ENCODE results near the gene UCMA. TPM values are rescaled to one million over a fixed set of nuclear protein-coding genes. Genes with fewer than 3 reads are reported as not detected.

Gene UCMA
- total and polyA plus RNA-seq, 4 donors, result not detected

DNA sequence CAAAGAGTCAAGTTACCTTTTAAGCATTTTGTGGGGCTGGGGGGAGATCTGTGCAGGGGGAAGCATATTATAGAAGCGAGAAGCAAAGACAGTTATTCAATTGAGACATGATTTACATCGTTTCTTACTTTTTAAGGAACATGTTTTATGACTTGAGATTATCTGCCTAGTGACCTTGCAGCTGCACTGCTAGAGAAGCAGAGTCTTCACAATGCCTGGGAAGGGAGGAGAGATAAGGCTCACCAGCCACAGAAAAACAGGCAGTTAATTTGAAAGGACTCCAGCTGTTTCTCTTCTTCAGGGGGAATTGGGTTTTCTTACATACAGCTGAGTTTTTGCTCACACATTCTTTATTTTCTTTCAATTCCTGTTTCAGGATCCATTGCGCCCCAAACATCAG is 34.7 kb upstream of the UCMA start:
- H3K36me3 ChIP-seq (ENCODE audit: control insufficient read depth in 4 of 4, insufficient read depth in 3 of 4, low read depth in 1 of 4, low read length in 3 of 4), result no peaks in the 10 kb centered on the region
- no peaks in the 10 kb centered on the region for H3K9me3 ChIP-seq (ENCODE audit: control insufficient read depth in 4 of 4, low read length in 3 of 4)
- H3K9ac ChIP-seq (ENCODE audit: low read depth in 1 of 2, low read length in 2 of 2), result no peak overlapping the region
- DNase-seq (ENCODE audit: low spot score), result no peak
- no peaks in the 10 kb centered on the region for H3K27me3 ChIP-seq (ENCODE audit: control insufficient read depth in 4 of 4, insufficient read depth in 4 of 4, low read length in 3 of 4)
- peaks cover 1 to 26% (median 16%) of the 10 kb centered on the region in 4 donors for H3K4me1 ChIP-seq (ENCODE audit: control insufficient read depth in 4 of 4, insufficient read depth in 4 of 4, low read length in 3 of 4)
- TF ChIP-seq JUND (IDR thresholded peaks at IDR 0.05), result no peak
- TF ChIP-seq RXRA (IDR thresholded peaks at IDR 0.05), result no peak
- no peak for TF ChIP-seq EGR1 (IDR thresholded peaks at IDR 0.05; ENCODE audit: low read depth in 2 of 2)
- no peak for TF ChIP-seq YY1 (IDR thresholded peaks at IDR 0.05)
- TF ChIP-seq, protein P1, sequence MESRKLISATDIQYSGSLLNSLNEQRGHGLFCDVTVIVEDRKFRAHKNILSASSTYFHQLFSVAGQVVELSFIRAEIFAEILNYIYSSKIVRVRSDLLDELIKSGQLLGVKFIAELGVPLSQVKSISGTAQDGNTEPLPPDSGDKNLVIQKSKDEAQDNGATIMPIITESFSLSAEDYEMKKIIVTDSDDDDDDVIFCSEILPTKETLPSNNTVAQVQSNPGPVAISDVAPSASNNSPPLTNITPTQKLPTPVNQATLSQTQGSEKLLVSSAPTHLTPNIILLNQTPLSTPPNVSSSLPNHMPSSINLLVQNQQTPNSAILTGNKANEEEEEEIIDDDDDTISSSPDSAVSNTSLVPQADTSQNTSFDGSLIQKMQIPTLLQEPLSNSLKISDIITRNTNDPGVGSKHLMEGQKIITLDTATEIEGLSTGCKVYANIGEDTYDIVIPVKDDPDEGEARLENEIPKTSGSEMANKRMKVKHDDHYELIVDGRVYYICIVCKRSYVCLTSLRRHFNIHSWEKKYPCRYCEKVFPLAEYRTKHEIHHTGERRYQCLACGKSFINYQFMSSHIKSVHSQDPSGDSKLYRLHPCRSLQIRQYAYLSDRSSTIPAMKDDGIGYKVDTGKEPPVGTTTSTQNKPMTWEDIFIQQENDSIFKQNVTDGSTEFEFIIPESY (IDR thresholded peaks at IDR 0.05), result no peak
- no peak for TF ChIP-seq FOXA1 (IDR thresholded peaks at IDR 0.05)
- TF ChIP-seq, protein P2, sequence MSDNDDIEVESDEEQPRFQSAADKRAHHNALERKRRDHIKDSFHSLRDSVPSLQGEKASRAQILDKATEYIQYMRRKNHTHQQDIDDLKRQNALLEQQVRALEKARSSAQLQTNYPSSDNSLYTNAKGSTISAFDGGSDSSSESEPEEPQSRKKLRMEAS (IDR thresholded peaks at IDR 0.05), result no peak
- TF ChIP-seq, protein P3, sequence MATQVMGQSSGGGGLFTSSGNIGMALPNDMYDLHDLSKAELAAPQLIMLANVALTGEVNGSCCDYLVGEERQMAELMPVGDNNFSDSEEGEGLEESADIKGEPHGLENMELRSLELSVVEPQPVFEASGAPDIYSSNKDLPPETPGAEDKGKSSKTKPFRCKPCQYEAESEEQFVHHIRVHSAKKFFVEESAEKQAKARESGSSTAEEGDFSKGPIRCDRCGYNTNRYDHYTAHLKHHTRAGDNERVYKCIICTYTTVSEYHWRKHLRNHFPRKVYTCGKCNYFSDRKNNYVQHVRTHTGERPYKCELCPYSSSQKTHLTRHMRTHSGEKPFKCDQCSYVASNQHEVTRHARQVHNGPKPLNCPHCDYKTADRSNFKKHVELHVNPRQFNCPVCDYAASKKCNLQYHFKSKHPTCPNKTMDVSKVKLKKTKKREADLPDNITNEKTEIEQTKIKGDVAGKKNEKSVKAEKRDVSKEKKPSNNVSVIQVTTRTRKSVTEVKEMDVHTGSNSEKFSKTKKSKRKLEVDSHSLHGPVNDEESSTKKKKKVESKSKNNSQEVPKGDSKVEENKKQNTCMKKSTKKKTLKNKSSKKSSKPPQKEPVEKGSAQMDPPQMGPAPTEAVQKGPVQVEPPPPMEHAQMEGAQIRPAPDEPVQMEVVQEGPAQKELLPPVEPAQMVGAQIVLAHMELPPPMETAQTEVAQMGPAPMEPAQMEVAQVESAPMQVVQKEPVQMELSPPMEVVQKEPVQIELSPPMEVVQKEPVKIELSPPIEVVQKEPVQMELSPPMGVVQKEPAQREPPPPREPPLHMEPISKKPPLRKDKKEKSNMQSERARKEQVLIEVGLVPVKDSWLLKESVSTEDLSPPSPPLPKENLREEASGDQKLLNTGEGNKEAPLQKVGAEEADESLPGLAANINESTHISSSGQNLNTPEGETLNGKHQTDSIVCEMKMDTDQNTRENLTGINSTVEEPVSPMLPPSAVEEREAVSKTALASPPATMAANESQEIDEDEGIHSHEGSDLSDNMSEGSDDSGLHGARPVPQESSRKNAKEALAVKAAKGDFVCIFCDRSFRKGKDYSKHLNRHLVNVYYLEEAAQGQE (IDR thresholded peaks at IDR 0.05), result no peak
- no peak for TF ChIP-seq NR2F2 (IDR thresholded peaks at IDR 0.05)
- no peak for TF ChIP-seq GABPA (IDR thresholded peaks at IDR 0.05 in 1 of 2, conservative IDR thresholded peaks at IDR 0.05 in 1 of 2)
- TF ChIP-seq, protein P4, sequence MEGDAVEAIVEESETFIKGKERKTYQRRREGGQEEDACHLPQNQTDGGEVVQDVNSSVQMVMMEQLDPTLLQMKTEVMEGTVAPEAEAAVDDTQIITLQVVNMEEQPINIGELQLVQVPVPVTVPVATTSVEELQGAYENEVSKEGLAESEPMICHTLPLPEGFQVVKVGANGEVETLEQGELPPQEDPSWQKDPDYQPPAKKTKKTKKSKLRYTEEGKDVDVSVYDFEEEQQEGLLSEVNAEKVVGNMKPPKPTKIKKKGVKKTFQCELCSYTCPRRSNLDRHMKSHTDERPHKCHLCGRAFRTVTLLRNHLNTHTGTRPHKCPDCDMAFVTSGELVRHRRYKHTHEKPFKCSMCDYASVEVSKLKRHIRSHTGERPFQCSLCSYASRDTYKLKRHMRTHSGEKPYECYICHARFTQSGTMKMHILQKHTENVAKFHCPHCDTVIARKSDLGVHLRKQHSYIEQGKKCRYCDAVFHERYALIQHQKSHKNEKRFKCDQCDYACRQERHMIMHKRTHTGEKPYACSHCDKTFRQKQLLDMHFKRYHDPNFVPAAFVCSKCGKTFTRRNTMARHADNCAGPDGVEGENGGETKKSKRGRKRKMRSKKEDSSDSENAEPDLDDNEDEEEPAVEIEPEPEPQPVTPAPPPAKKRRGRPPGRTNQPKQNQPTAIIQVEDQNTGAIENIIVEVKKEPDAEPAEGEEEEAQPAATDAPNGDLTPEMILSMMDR (IDR thresholded peaks at IDR 0.05; ENCODE audit: low read depth, low read length, missing input control), result no peak
- no peak overlapping the region for H3K27ac ChIP-seq (ENCODE audit: low read depth in 1 of 2, low read length in 2 of 2)
- no peak overlapping the region for H3K4me3 ChIP-seq (ENCODE audit: low read depth in 1 of 3, low read length in 3 of 3)
- WGBS, result 41% methylated on average over 3 of the region's 3 CpGs

DNA sequence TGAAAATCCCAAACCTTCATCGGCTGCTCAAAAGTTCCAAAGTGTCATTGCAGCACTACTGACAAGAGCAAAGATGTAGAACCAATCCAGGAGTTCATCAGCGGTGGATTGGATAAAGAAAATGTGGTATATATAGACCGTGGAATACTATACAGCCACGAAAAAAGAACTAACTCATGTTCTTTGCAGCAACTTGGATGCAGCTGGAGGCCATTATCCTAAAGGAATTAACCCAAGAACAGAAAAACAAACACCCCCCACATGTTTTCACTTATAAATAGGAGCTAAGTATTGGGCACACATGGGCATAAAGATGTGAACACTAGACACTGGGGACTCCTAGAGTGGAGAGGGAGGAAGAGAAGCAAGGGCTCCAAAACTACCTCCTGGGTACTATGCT is 34.1 kb upstream of the UCMA start:
- DNase-seq (ENCODE audit: low spot score), result no peak
- Histone ChIP-seq H3K36me3 (ENCODE audit: control insufficient read depth in 4 of 4, insufficient read depth in 3 of 4, low read depth in 1 of 4, low read length in 3 of 4) (no peaks in the 10 kb centered on the region), H3K4me1 (ENCODE audit: control insufficient read depth in 4 of 4, insufficient read depth in 4 of 4, low read length in 3 of 4) (peaks cover 1 to 22% (median 16%) of the 10 kb centered on the region in 4 donors), H3K27ac (ENCODE audit: low read depth in 1 of 2, low read length in 2 of 2) (no peak overlapping the region), H3K9me3 (ENCODE audit: control insufficient read depth in 4 of 4, low read length in 3 of 4) (no peaks in the 10 kb centered on the region), H3K9ac (ENCODE audit: low read depth in 1 of 2, low read length in 2 of 2) (no peak overlapping the region), H3K4me3 (ENCODE audit: low read depth in 1 of 3, low read length in 3 of 3) (no peak overlapping the region), H3K27me3 (ENCODE audit: control insufficient read depth in 4 of 4, insufficient read depth in 4 of 4, low read length in 3 of 4) (no peaks in the 10 kb centered on the region)
- WGBS, result 75% methylated on average over 4 of the region's 4 CpGs
- no peak for TF ChIP-seq FOXA1 (IDR thresholded peaks at IDR 0.05)
- no peak for TF ChIP-seq EGR1 (IDR thresholded peaks at IDR 0.05; ENCODE audit: low read depth in 2 of 2)
- TF ChIP-seq TAF1 (conservative IDR thresholded peaks at IDR 0.05), result no peak
- TF ChIP-seq, protein P3 (IDR thresholded peaks at IDR 0.05), result no peak
- TF ChIP-seq HNF4G (IDR thresholded peaks at IDR 0.05), result no peak
- no peak for TF ChIP-seq RXRA (IDR thresholded peaks at IDR 0.05)
- TF ChIP-seq SP1 (IDR thresholded peaks at IDR 0.05), result no peak
- TF ChIP-seq NR2F2 (IDR thresholded peaks at IDR 0.05), result no peak
- TF ChIP-seq, protein P4 (IDR thresholded peaks at IDR 0.05; ENCODE audit: low read depth, low read length, missing input control), result no peak
- TF ChIP-seq YY1 (IDR thresholded peaks at IDR 0.05), result no peak
- TF ChIP-seq JUND (IDR thresholded peaks at IDR 0.05), result no peak
- TF ChIP-seq RAD21 (IDR thresholded peaks at IDR 0.05), result no peak
- TF ChIP-seq, protein P5, sequence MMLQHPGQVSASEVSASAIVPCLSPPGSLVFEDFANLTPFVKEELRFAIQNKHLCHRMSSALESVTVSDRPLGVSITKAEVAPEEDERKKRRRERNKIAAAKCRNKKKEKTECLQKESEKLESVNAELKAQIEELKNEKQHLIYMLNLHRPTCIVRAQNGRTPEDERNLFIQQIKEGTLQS (IDR thresholded peaks at IDR 0.05), result no peak
- TF ChIP-seq GABPA (IDR thresholded peaks at IDR 0.05 in 1 of 2, conservative IDR thresholded peaks at IDR 0.05 in 1 of 2), result no peak
- TF ChIP-seq, protein P2 (IDR thresholded peaks at IDR 0.05), result no peak
- no peak for TF ChIP-seq FOXA2 (IDR thresholded peaks at IDR 0.05)

All from liver (tissue), 9 donors.